ENCODE data around the gene HM13. TPM values are rescaled to one million over a fixed set of nuclear protein-coding genes. Genes with fewer than 3 reads are reported as not detected.

The HM13 gene
- total and polyA plus RNA-seq, 4 donors, result 57.6 to 210 (median 99.1) TPM

DNA sequence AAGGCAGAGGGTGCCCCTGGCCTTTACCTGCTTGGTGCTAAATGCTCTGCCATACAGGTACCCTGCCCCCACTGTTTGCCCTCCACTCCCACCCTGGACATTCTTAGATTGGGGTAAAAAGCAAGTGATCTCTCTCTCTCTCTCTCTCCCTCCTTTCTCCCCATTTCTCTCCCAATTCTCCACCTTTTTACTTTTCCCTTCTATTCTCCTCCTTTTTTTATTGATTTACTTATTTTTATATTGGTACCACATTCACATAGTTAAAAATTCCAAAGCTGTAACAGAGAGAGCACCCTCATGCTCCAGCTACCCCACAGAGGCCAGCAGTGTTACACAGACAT lies 53.1 kb downstream of the HM13 start:
- Histone ChIP-seq H3K36me3 (ENCODE audit: control insufficient read depth in 4 of 4, insufficient read depth in 3 of 4, low read depth in 1 of 4, low read length in 3 of 4) (peaks cover 0 to 20% (median 10%) of the 10 kb centered on the region in 4 donors), H3K9ac (ENCODE audit: low read depth in 1 of 2, low read length in 2 of 2) (no peak overlapping the region), H3K27ac (ENCODE audit: low read depth in 1 of 2, low read length in 2 of 2) (no peak overlapping the region), H3K4me3 (ENCODE audit: low read depth in 1 of 3, low read length in 3 of 3) (no peak overlapping the region), H3K27me3 (ENCODE audit: control insufficient read depth in 4 of 4, insufficient read depth in 4 of 4, low read length in 3 of 4) (no peaks in the 10 kb centered on the region), H3K9me3 (ENCODE audit: control insufficient read depth in 4 of 4, low read length in 3 of 4) (no peaks in the 10 kb centered on the region), H3K4me1 (ENCODE audit: control insufficient read depth in 4 of 4, insufficient read depth in 4 of 4, low read length in 3 of 4) (peaks cover 10 to 39% (median 27%) of the 10 kb centered on the region in 4 donors)
- TF ChIP-seq GABPA (IDR thresholded peaks at IDR 0.05 in 1 of 2, conservative IDR thresholded peaks at IDR 0.05 in 1 of 2) (no peak), SP1 (IDR thresholded peaks at IDR 0.05) (no peak), RXRA (IDR thresholded peaks at IDR 0.05) (no peak), TAF1 (conservative IDR thresholded peaks at IDR 0.05) (no peak), EGR1 (IDR thresholded peaks at IDR 0.05; ENCODE audit: low read depth in 2 of 2) (no peak), HNF4A (conservative IDR thresholded peaks at IDR 0.05) (no peak), YY1 (IDR thresholded peaks at IDR 0.05) (no peak), FOXA1 (IDR thresholded peaks at IDR 0.05) (no peak), RAD21 (IDR thresholded peaks at IDR 0.05) (no peak), NR2F2 (IDR thresholded peaks at IDR 0.05) (no peak), HNF4G (IDR thresholded peaks at IDR 0.05) (no peak), REST (IDR thresholded peaks at IDR 0.05) (no peak), ATF3 (IDR thresholded peaks at IDR 0.05) (no peak), MAX (IDR thresholded peaks at IDR 0.05) (no peak), JUND (IDR thresholded peaks at IDR 0.05) (no peak)
- TF ChIP-seq, protein P1, sequence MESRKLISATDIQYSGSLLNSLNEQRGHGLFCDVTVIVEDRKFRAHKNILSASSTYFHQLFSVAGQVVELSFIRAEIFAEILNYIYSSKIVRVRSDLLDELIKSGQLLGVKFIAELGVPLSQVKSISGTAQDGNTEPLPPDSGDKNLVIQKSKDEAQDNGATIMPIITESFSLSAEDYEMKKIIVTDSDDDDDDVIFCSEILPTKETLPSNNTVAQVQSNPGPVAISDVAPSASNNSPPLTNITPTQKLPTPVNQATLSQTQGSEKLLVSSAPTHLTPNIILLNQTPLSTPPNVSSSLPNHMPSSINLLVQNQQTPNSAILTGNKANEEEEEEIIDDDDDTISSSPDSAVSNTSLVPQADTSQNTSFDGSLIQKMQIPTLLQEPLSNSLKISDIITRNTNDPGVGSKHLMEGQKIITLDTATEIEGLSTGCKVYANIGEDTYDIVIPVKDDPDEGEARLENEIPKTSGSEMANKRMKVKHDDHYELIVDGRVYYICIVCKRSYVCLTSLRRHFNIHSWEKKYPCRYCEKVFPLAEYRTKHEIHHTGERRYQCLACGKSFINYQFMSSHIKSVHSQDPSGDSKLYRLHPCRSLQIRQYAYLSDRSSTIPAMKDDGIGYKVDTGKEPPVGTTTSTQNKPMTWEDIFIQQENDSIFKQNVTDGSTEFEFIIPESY (IDR thresholded peaks at IDR 0.05), result no peak
- TF ChIP-seq, protein P2, sequence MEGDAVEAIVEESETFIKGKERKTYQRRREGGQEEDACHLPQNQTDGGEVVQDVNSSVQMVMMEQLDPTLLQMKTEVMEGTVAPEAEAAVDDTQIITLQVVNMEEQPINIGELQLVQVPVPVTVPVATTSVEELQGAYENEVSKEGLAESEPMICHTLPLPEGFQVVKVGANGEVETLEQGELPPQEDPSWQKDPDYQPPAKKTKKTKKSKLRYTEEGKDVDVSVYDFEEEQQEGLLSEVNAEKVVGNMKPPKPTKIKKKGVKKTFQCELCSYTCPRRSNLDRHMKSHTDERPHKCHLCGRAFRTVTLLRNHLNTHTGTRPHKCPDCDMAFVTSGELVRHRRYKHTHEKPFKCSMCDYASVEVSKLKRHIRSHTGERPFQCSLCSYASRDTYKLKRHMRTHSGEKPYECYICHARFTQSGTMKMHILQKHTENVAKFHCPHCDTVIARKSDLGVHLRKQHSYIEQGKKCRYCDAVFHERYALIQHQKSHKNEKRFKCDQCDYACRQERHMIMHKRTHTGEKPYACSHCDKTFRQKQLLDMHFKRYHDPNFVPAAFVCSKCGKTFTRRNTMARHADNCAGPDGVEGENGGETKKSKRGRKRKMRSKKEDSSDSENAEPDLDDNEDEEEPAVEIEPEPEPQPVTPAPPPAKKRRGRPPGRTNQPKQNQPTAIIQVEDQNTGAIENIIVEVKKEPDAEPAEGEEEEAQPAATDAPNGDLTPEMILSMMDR (IDR thresholded peaks at IDR 0.05; ENCODE audit: low read depth, low read length, missing input control), result no peak
- no peak for DNase-seq (ENCODE audit: low spot score)

Measured in liver (tissue), 9 donors.